Fibroblast of lung (primary cell): Measurements from ENCODE around the gene CMIP.

Experiments used
- CTCF ChIP-seq, 2 donors: IDR thresholded peaks in 1 of 2; conservative IDR thresholded peaks in 1 of 2; 1 replicate in 1 of 2; 2 replicates in 1 of 2; pipeline ENCODE4 v1.5.1; 2011 to 2012; ENCODE audit warnings: low read length in 2 of 2, control low read depth in 1 of 2, inconsistent platforms in 1 of 2, low read depth in 1 of 2, mild to moderate bottlenecking in 1 of 2
- EZH2 ChIP-seq: IDR thresholded peaks from 2 replicates; pipeline ENCODE4 v1.5.1; 2012; ENCODE audit warnings: low read length, control low read depth, mild to moderate bottlenecking; ENCODE audit errors: missing control alignments

- TF ChIP-seq CTCF (conservative IDR thresholded peaks at IDR 0.05 in 1 of 2, IDR thresholded peaks at IDR 0.05 in 1 of 2; ENCODE audit: low read depth in 1 of 2, low read length in 2 of 2) (no peak), EZH2 (no peak)
Observed at GRCh38 chr16:81744385-81744784, 299.8 kb downstream of the CMIP start.
